GM19193 (cell line): Measurements from ENCODE around the gene TRABD.

ENCODE experiments used
- POLR2A ChIP-seq: IDR thresholded peaks from 4 replicates; pipeline ENCODE4 v1.6.1; 2011; ENCODE audit not compliant: insufficient read depth, insufficient read length; ENCODE audit errors: extremely low read depth

The TRABD gene

GRCh38 chr22:50225200-50225969 lies 39.7 kb downstream of the TRABD start:
- TF ChIP-seq POLR2A = no peak

- no peak for TF ChIP-seq POLR2A
Observed at GRCh38 chr22:50226063-50226874, 40.6 kb downstream of the TRABD start.

- TF ChIP-seq POLR2A = no peak
Observed at GRCh38 chr22:50226875-50227165, 41.1 kb downstream of the TRABD start.

- TF ChIP-seq POLR2A = no peak
Observed at GRCh38 chr22:50227579-50228215, 42.0 kb downstream of the TRABD start.

GRCh38 chr22:50228366-50228765 lies 42.7 kb downstream of the TRABD start:
- TF ChIP-seq POLR2A = no peak

GRCh38 chr22:50229370-50229769 lies 43.7 kb downstream of the TRABD start:
- TF ChIP-seq POLR2A = no peak

GRCh38 chr22:50232481-50233151 lies 46.9 kb downstream of the TRABD start:
- no peak for TF ChIP-seq POLR2A

GRCh38 chr22:50233223-50233622 lies 47.5 kb downstream of the TRABD start:
- TF ChIP-seq POLR2A = no peak

GRCh38 chr22:50236731-50237409 lies 51.2 kb downstream of the TRABD start:
- TF ChIP-seq POLR2A = no peak

- TF ChIP-seq POLR2A = no peak
Observed at GRCh38 chr22:50238755-50239154, 53.0 kb downstream of the TRABD start.

GRCh38 chr22:50242406-50242949 lies 56.8 kb downstream of the TRABD start:
- TF ChIP-seq POLR2A = no peak

- no peak for TF ChIP-seq POLR2A
Observed at GRCh38 chr22:50243685-50244419, 58.1 kb downstream of the TRABD start.

- peak; percentile 92 for TF ChIP-seq POLR2A
Observed at GRCh38 chr22:50244420-50245213, 58.9 kb downstream of the TRABD start, which contains the start of gene TUBGCP6. Gene TUBGCP6, minus strand, starts transcription at chr22:50245023. Its CDS starts 564 bp downstream, at chr22:50244459.
